ENCODE data around the gene ZC3H4. TPM values are rescaled to one million over a fixed set of nuclear protein-coding genes. Genes with fewer than 3 reads are reported as not detected.
"Not testable (repeated sequence)": the region's sequence is repeated elsewhere in the genome, so short reads cannot be mapped to it uniquely, and the experiment has no call there.

Gene ZC3H4
- total RNA-seq, 1 donor, result 10.4 TPM

GRCh38 chr19:47089767-47090350, 23.7 kb downstream of the ZC3H4 start:
- no peak overlapping the region for H3K4me3 ChIP-seq (ENCODE audit: low read length)
- no peaks in the 10 kb centered on the region for H3K27me3 ChIP-seq (ENCODE audit: insufficient read depth, low read length)
- H3K4me1 ChIP-seq (ENCODE audit: insufficient read depth, low read length), result peaks cover 12% of the 10 kb centered on the region
- no peaks in the 10 kb centered on the region for H3K9me3 ChIP-seq (ENCODE audit: low read depth, low read length)

DNA sequence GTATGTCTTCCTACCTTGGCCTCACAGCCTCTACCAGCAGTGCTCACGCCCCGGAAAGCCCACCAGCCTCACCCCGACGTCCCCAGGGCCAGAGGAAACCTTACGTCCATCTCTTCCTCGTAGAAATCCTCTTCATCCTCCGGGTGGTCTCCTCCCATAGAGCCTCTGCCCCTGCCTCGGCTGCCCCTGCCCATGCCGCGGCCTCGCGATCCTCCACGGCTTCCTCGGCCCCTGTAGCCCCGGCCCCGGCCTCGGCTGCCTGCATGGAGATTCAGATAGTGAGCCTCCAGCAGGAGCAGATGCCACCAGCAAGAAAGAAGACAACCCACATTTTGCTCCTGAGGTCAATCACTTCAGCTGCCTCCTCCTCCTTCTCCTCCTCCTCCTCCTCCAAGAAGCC, 27.3 kb downstream of the ZC3H4 start:
- H3K4me1 ChIP-seq (ENCODE audit: insufficient read depth, low read length), result no peaks in the 10 kb centered on the region
- H3K4me3 ChIP-seq (ENCODE audit: low read length), result no peak overlapping the region
- no peaks in the 10 kb centered on the region for H3K27me3 ChIP-seq (ENCODE audit: insufficient read depth, low read length)
- no peaks in the 10 kb centered on the region for H3K9me3 ChIP-seq (ENCODE audit: low read depth, low read length)

GRCh38 chr19:47084879-47085439, 28.6 kb downstream of the ZC3H4 start:
- Histone ChIP-seq H3K4me1 (ENCODE audit: insufficient read depth, low read length) (no peaks in the 10 kb centered on the region), H3K27me3 (ENCODE audit: insufficient read depth, low read length) (no peaks in the 10 kb centered on the region), H3K9me3 (ENCODE audit: low read depth, low read length) (no peaks in the 10 kb centered on the region), H3K4me3 (ENCODE audit: low read length) (no peak overlapping the region)

DNA sequence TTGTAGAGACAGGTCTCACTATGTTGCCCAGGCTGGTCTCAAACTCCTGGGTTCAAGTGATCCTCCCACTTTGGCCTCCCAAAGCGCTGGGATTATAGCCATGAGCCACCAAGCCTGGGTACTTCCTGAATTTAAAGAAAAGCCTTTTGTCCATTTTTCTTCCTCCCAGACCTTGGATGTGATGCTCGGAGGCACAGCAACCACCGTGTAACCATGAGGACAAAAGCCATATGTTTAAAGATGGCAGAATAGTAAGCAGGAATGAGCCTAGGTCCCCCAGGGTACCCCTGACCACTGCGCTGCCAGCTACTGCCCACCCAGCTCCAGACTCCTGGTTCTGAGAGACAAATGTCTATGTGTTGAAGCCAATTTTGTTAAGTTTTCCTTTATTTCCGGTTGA, 31.1 kb downstream of the ZC3H4 start:
- no peaks in the 10 kb centered on the region for H3K9me3 ChIP-seq (ENCODE audit: low read depth, low read length)
- no peaks in the 10 kb centered on the region for H3K4me1 ChIP-seq (ENCODE audit: insufficient read depth, low read length)
- no peak overlapping the region for H3K4me3 ChIP-seq (ENCODE audit: low read length)
- no peaks in the 10 kb centered on the region for H3K27me3 ChIP-seq (ENCODE audit: insufficient read depth, low read length)

- H3K27me3 ChIP-seq (ENCODE audit: insufficient read depth, low read length), result no peaks in the 10 kb centered on the region
- H3K4me1 ChIP-seq (ENCODE audit: insufficient read depth, low read length), result peaks cover 3% of the 10 kb centered on the region
- no peaks in the 10 kb centered on the region for H3K9me3 ChIP-seq (ENCODE audit: low read depth, low read length)
- no peak overlapping the region for H3K4me3 ChIP-seq (ENCODE audit: low read length)
Measured at GRCh38 chr19:47081095-47081494, 32.5 kb downstream of the ZC3H4 start.

- H3K27me3 ChIP-seq (ENCODE audit: insufficient read depth, low read length); H3K9me3 ChIP-seq (ENCODE audit: low read depth, low read length); H3K4me3 ChIP-seq (ENCODE audit: low read length): not testable (repeated sequence)
- H3K4me1 ChIP-seq (ENCODE audit: insufficient read depth, low read length), result peaks cover 21% of the 10 kb centered on the region
Measured at GRCh38 chr19:47078351-47078750, 35.2 kb downstream of the ZC3H4 start.

DNA sequence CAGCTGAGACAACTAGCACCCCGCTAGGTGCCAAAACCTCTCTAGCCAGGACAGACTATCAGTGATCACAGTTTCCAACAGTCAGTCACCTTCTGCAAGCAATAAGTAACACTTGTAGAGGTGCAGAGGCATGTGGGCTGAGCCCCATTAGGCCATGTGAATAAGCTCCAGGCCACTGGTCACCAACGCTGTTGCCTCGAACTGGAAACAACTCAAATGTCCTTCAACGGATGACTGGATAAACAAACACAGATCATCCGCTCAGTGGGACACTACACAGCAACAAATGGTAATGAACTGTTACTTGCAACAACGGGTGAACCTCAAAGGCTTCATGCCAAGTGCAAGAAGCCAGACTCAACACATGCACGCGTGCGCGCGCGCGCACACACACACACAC, 37.6 kb downstream of the ZC3H4 start:
- H3K4me3 ChIP-seq (ENCODE audit: low read length), result no peak overlapping the region
- H3K27me3 ChIP-seq (ENCODE audit: insufficient read depth, low read length), result no peaks in the 10 kb centered on the region
- peaks cover 21% of the 10 kb centered on the region for H3K4me1 ChIP-seq (ENCODE audit: insufficient read depth, low read length)
- H3K9me3 ChIP-seq (ENCODE audit: low read depth, low read length), result no peaks in the 10 kb centered on the region

DNA sequence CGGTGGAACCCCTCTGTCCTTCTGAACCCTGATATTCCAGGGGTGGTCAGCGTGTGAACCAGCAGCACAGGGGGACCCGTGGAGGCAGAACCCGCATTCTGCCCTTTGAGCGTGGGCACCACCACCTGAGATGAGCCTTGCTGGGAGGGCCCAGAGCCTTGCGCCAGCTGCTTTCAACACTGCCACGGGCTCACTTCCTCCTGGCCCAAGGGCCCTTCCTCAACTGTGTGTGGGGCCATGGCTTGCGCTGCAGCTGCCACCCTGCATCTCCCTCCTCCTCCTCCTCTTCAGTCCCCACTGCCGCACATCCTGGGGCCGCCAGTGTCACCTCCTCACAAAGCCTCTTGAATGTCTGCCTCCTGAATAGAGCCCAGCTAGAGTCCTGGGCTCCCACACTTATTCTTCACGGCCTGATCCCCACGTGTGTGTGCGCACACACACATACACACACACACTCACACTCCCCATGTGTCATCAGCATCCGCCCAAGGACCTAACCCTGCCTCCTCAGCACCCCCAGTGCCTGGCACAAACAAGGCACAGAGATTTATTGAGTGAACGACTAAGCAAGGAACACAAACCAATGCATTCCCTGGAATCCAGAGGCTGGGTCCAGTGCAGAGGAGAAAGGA, 38.3 kb downstream of the ZC3H4 start:
- Histone ChIP-seq H3K27me3 (ENCODE audit: insufficient read depth, low read length) (no peaks in the 10 kb centered on the region), H3K4me3 (ENCODE audit: low read length) (no peak overlapping the region), H3K4me1 (ENCODE audit: insufficient read depth, low read length) (peaks cover 21% of the 10 kb centered on the region), H3K9me3 (ENCODE audit: low read depth, low read length) (no peaks in the 10 kb centered on the region)

DNA sequence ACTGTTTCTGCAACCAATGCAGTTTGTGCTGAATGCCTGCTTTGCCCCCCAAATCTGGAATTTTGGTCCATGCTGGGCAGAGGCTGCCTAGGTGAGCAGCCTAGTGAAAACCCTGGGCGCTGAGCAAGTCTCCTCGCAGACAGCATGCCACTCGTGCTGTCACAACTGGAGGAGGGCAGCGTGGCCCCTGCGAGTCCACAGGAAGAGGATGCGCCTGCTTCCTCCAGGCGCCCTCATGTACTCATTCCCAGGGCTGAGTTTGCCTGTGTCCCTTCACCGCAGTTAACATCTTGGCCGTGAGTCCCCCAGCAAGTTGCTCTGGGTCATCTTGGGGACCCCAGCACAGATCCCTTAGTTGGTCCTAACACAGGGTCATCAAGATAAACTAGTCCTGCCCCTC, 39.0 kb downstream of the ZC3H4 start:
- no peak overlapping the region for H3K4me3 ChIP-seq (ENCODE audit: low read length)
- peaks cover 21% of the 10 kb centered on the region for H3K4me1 ChIP-seq (ENCODE audit: insufficient read depth, low read length)
- no peaks in the 10 kb centered on the region for H3K27me3 ChIP-seq (ENCODE audit: insufficient read depth, low read length)
- no peaks in the 10 kb centered on the region for H3K9me3 ChIP-seq (ENCODE audit: low read depth, low read length)

GRCh38 chr19:47073574-47073973, 40.0 kb downstream of the ZC3H4 start:
- Histone ChIP-seq H3K4me3 (ENCODE audit: low read length) (no peak overlapping the region), H3K27me3 (ENCODE audit: insufficient read depth, low read length) (no peaks in the 10 kb centered on the region), H3K9me3 (ENCODE audit: low read depth, low read length) (no peaks in the 10 kb centered on the region), H3K4me1 (ENCODE audit: insufficient read depth, low read length) (peaks cover 21% of the 10 kb centered on the region)

DNA sequence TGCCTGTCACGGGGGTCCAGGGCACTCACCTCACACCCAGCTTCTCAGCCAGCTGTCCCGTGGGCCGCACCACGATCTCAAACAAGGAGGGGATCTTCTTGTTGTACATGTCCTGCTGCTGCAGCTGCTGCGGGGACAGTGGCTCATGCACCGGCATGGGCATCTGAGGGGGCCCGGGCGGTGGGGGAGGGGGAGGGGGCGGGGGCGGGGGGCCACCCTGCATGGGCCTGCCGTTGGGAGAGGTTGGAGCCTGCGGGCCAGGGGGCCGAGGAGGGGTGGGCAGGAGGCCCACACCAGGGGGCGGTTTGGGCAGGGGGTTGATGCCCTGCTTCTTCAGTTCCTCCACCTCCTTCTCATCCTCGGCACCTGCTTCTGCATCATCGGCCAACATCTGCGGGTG, 41.3 kb downstream of the ZC3H4 start:
- no peaks in the 10 kb centered on the region for H3K9me3 ChIP-seq (ENCODE audit: low read depth, low read length)
- peaks cover 21% of the 10 kb centered on the region for H3K4me1 ChIP-seq (ENCODE audit: insufficient read depth, low read length)
- H3K27me3 ChIP-seq (ENCODE audit: insufficient read depth, low read length), result no peaks in the 10 kb centered on the region
- H3K4me3 ChIP-seq (ENCODE audit: low read length), result no peak overlapping the region

DNA sequence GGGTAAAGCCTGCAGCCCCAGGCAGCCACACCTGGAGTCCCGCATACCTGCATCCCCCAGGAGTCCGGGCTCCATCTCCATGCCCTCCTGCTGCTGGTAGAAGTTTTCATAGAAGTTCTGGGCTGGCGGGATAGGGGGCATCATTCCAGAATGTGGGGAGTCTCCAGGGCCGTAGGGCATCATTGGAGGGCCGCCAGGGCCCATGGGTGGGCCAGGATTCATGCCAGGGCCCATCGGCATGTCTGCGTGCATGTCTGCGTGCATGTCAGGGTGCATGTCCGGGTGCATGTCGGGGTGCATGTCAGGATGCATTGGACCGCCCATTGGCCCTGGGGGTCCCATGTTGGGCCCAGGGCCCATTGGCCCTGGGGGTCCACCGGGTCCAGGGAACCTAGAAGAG, 41.8 kb downstream of the ZC3H4 start:
- peaks cover 21% of the 10 kb centered on the region for H3K4me1 ChIP-seq (ENCODE audit: insufficient read depth, low read length)
- no peaks in the 10 kb centered on the region for H3K9me3 ChIP-seq (ENCODE audit: low read depth, low read length)
- H3K4me3 ChIP-seq (ENCODE audit: low read length), result no peak overlapping the region
- no peaks in the 10 kb centered on the region for H3K27me3 ChIP-seq (ENCODE audit: insufficient read depth, low read length)

GRCh38 chr19:47070756-47071155, 42.8 kb downstream of the ZC3H4 start:
- Histone ChIP-seq H3K9me3 (ENCODE audit: low read depth, low read length) (no peaks in the 10 kb centered on the region), H3K27me3 (ENCODE audit: insufficient read depth, low read length) (no peaks in the 10 kb centered on the region), H3K4me3 (ENCODE audit: low read length) (no peak overlapping the region), H3K4me1 (ENCODE audit: insufficient read depth, low read length) (peaks cover 16% of the 10 kb centered on the region)

- H3K9me3 ChIP-seq (ENCODE audit: low read depth, low read length), result no peaks in the 10 kb centered on the region
- peaks cover 7% of the 10 kb centered on the region for H3K4me1 ChIP-seq (ENCODE audit: insufficient read depth, low read length)
- H3K27me3 ChIP-seq (ENCODE audit: insufficient read depth, low read length), result no peaks in the 10 kb centered on the region
- H3K4me3 ChIP-seq (ENCODE audit: low read length), result no peak overlapping the region
Measured at GRCh38 chr19:47069795-47070194, 43.8 kb downstream of the ZC3H4 start.

DNA sequence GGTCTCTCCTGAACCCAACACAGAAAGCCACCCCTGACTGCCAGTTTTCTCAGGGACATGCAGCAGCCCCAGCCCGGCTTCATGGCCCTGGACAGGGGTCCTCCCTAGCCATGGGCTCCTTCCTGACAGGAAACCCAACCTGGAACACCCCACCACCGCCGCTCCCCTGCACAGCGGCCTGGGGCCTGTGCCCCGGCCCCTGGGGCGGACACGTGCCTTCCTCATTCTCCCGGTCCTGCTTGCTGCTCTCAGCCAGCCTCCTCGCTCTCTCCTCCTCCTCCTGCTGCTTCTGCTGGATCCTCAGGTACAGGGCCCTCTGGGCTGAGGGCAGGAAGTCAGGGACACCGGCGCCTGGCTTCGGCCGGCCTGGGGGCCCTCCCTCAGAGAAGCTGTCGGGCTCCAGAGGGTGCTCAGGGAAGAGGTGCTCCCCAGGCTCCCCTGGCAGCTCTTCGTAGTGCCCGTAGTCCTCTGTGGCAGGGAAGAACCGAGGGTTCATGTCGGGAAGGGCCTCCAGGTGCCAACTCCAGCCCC, 44.6 kb downstream of the ZC3H4 start:
- Histone ChIP-seq H3K27me3 (ENCODE audit: insufficient read depth, low read length) (no peaks in the 10 kb centered on the region), H3K4me1 (ENCODE audit: insufficient read depth, low read length) (no peaks in the 10 kb centered on the region), H3K4me3 (ENCODE audit: low read length) (no peak overlapping the region), H3K9me3 (ENCODE audit: low read depth, low read length) (no peaks in the 10 kb centered on the region)

- H3K4me3 ChIP-seq (ENCODE audit: low read length), result no peak overlapping the region
- H3K27me3 ChIP-seq (ENCODE audit: insufficient read depth, low read length), result no peaks in the 10 kb centered on the region
- no peaks in the 10 kb centered on the region for H3K4me1 ChIP-seq (ENCODE audit: insufficient read depth, low read length)
- H3K9me3 ChIP-seq (ENCODE audit: low read depth, low read length), result no peaks in the 10 kb centered on the region
Measured at GRCh38 chr19:47068246-47068645, 45.3 kb downstream of the ZC3H4 start.
